ENCODE measurements around the gene CADPS2.

- TF ChIP-seq PATZ1 (CRISPR knock-in tag; IDR thresholded peaks at IDR 0.05; ENCODE audit: borderline replicate concordance) = no peak
- no peak for TF ChIP-seq BACH2 (CRISPR knock-in tag; IDR thresholded peaks at IDR 0.05; ENCODE audit: borderline replicate concordance)
- TF ChIP-seq, protein P1, sequence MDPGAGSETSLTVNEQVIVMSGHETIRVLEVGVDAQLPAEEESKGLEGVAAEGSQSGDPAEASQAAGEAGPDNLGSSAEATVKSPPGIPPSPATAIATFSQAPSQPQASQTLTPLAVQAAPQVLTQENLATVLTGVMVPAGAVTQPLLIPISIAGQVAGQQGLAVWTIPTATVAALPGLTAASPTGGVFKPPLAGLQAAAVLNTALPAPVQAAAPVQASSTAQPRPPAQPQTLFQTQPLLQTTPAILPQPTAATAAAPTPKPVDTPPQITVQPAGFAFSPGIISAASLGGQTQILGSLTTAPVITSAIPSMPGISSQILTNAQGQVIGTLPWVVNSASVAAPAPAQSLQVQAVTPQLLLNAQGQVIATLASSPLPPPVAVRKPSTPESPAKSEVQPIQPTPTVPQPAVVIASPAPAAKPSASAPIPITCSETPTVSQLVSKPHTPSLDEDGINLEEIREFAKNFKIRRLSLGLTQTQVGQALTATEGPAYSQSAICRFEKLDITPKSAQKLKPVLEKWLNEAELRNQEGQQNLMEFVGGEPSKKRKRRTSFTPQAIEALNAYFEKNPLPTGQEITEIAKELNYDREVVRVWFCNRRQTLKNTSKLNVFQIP (CRISPR knock-in tag; IDR thresholded peaks at IDR 0.05; ENCODE audit: borderline replicate concordance, low read depth) = no peak
- TF ChIP-seq ZFP3 (CRISPR knock-in tag; IDR thresholded peaks at IDR 0.05) = no peak
- TF ChIP-seq ISL1 (CRISPR knock-in tag; IDR thresholded peaks at IDR 0.05) = no peak
- no peak for TF ChIP-seq PPARA (CRISPR knock-in tag; IDR thresholded peaks at IDR 0.05; ENCODE audit: borderline replicate concordance)
- TF ChIP-seq, protein P2, sequence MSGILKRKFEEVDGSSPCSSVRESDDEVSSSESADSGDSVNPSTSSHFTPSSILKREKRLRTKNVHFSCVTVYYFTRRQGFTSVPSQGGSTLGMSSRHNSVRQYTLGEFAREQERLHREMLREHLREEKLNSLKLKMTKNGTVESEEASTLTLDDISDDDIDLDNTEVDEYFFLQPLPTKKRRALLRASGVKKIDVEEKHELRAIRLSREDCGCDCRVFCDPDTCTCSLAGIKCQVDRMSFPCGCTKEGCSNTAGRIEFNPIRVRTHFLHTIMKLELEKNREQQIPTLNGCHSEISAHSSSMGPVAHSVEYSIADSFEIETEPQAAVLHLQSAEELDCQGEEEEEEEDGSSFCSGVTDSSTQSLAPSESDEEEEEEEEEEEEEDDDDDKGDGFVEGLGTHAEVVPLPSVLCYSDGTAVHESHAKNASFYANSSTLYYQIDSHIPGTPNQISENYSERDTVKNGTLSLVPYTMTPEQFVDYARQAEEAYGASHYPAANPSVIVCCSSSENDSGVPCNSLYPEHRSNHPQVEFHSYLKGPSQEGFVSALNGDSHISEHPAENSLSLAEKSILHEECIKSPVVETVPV (CRISPR knock-in tag; IDR thresholded peaks at IDR 0.05) = no peak
- TF ChIP-seq CREB5 (CRISPR knock-in tag; IDR thresholded peaks at IDR 0.05; ENCODE audit: low read depth) = no peak
- TF ChIP-seq TCF4 (CRISPR knock-in tag; IDR thresholded peaks at IDR 0.05; ENCODE audit: borderline replicate concordance) = no peak
- no peak for TF ChIP-seq ZFP30 (CRISPR knock-in tag; IDR thresholded peaks at IDR 0.05)
- no peak for TF ChIP-seq ZNF8 (CRISPR knock-in tag; IDR thresholded peaks at IDR 0.05)
- no peak for TF ChIP-seq ESRRG (CRISPR knock-in tag; IDR thresholded peaks at IDR 0.05)
- TF ChIP-seq ARNTL (CRISPR knock-in tag; IDR thresholded peaks at IDR 0.05; ENCODE audit: borderline replicate concordance, low read depth) = no peak
Observed at GRCh38 chr7:122605929-122606328, 280.3 kb downstream of the CADPS2 start.

Data from SK-N-SH treated with all-trans-retinoic acid at 6 μM for 48 hours (cell line).